DMS53 treated with DMSO at 0.1 percent for 48 hours (cell line): Measurements from ENCODE around the gene NDUFS4.
A peak's percentile ranks its signal among the peaks of the same experiment; 100 is the strongest.
"Not testable (repeated sequence)": the region's sequence is repeated elsewhere in the genome, so short reads cannot be mapped to it uniquely, and the experiment has no call there.

ENCODE experiments used
- DNase-seq: peaks from one replicate; lab custom pipeline; 2025; ENCODE audit not compliant: unreplicated experiment; lab: John Stamatoyannopoulos, UW

Gene NDUFS4

GRCh38 chr5:53560506-53561191 lies at the start of gene NDUFS4:
TSS of gene NDUFS4 (plus strand) at chr5:53560639. CDS start at chr5:53560663, 24 bp downstream.
- peak; percentile 76 for DNase-seq

GRCh38 chr5:53512539-53512938 lies 47.9 kb upstream of the NDUFS4 start:
- DNase-seq: no peak

- DNase-seq: no peak
Measured at GRCh38 chr5:53515988-53516387, 44.5 kb upstream of the NDUFS4 start.

GRCh38 chr5:53520813-53521212 lies 39.6 kb upstream of the NDUFS4 start:
- DNase-seq: no peak

- no peak for DNase-seq
Measured at GRCh38 chr5:53537711-53538110, 22.7 kb upstream of the NDUFS4 start.

- DNase-seq: not testable (repeated sequence)
Measured at GRCh38 chr5:53540739-53541138, 19.7 kb upstream of the NDUFS4 start.

GRCh38 chr5:53541859-53542258 lies 18.6 kb upstream of the NDUFS4 start:
- DNase-seq: no peak

- DNase-seq: no peak
Measured at GRCh38 chr5:53542926-53543325, 17.5 kb upstream of the NDUFS4 start.

- no peak for DNase-seq
Measured at GRCh38 chr5:53543401-53543800, 17.0 kb upstream of the NDUFS4 start.

- no peak for DNase-seq
Measured at GRCh38 chr5:53545744-53546143, 14.7 kb upstream of the NDUFS4 start.

GRCh38 chr5:53547226-53547625 lies 13.2 kb upstream of the NDUFS4 start:
- no peak for DNase-seq

- DNase-seq: not testable (repeated sequence)
Measured at GRCh38 chr5:53548501-53548900, 11.9 kb upstream of the NDUFS4 start.

GRCh38 chr5:53549792-53550191 lies 10.6 kb upstream of the NDUFS4 start:
- DNase-seq: no peak

GRCh38 chr5:53552561-53552960 lies 7.9 kb upstream of the NDUFS4 start:
- DNase-seq: no peak

GRCh38 chr5:53554444-53554843 lies 6.0 kb upstream of the NDUFS4 start:
- no peak for DNase-seq

GRCh38 chr5:53555160-53555559 lies 5.3 kb upstream of the NDUFS4 start:
- no peak for DNase-seq

GRCh38 chr5:53556001-53556400 lies 4.4 kb upstream of the NDUFS4 start:
- DNase-seq: no peak

- no peak for DNase-seq
Measured at GRCh38 chr5:53557386-53557785, 3.1 kb upstream of the NDUFS4 start.

GRCh38 chr5:53558966-53559365 lies 1.5 kb upstream of the NDUFS4 start:
- no peak for DNase-seq

- DNase-seq: no peak
Measured at GRCh38 chr5:53560028-53560427, 411 bp upstream of the NDUFS4 start.

GRCh38 chr5:53568401-53568800 lies 8.0 kb downstream of the NDUFS4 start:
- DNase-seq: no peak

- no peak for DNase-seq
Measured at GRCh38 chr5:53568871-53569270, 8.4 kb downstream of the NDUFS4 start.

GRCh38 chr5:53569453-53569852 lies 9.0 kb downstream of the NDUFS4 start:
- no peak for DNase-seq
